SK-N-SH treated with all-trans-retinoic acid at 6 μM for 48 hours (cell line): ENCODE measurements around the gene RIMOC1.

Source experiments
- ATAC-seq: fragments of 200-7000 bp; cut with Tn5 transposase; 3 replicates; pipeline ENCODE4 v1.9.1; 2020; ENCODE audit warnings: mild to moderate bottlenecking, moderate library complexity
- BACH2 ChIP-seq: fragments of 250-450 bp; sonication (Bioruptor Pico); IDR thresholded peaks from 2 replicates; pipeline ENCODE4 v1.9.0; 2021; ENCODE audit warnings: mild to moderate bottlenecking, borderline replicate concordance
- CREB5 ChIP-seq: fragments of 250-450 bp; sonication (Bioruptor Pico); IDR thresholded peaks from 2 replicates; pipeline ENCODE4 v1.5.1; 2020; ENCODE audit warnings: low read depth, mild to moderate bottlenecking, moderate library complexity
- CSDC2 ChIP-seq: fragments of 250-450 bp; sonication (Bioruptor Pico); IDR thresholded peaks from 2 replicates; pipeline ENCODE4 v1.5.0; 2020; ENCODE audit warnings: mild to moderate bottlenecking, moderate library complexity
- CSRNP3 ChIP-seq: fragments of 250-450 bp; sonication (Bioruptor Pico); IDR thresholded peaks from 2 replicates; pipeline ENCODE4 v1.5.1; 2021; ENCODE audit warnings: mild to moderate bottlenecking, moderate library complexity
- ESRRG ChIP-seq: fragments of 250-450 bp; sonication (Bioruptor Pico); IDR thresholded peaks from 2 replicates; pipeline ENCODE4 v1.6.1; 2021; ENCODE audit warnings: mild to moderate bottlenecking
- ISL1 ChIP-seq: fragments of 250-450 bp; sonication (Bioruptor Pico); IDR thresholded peaks from 2 replicates; pipeline ENCODE4 v2.1.2; 2022; ENCODE audit warnings: mild to moderate bottlenecking, moderate library complexity
- OSR1 ChIP-seq: fragments of 250-450 bp; sonication (Bioruptor Pico); IDR thresholded peaks from 2 replicates; pipeline ENCODE4 v1.8.0; 2022; ENCODE audit warnings: moderate library complexity, mild to moderate bottlenecking, inconsistent platforms
- PPARA ChIP-seq: fragments of 250-450 bp; sonication (Bioruptor Pico); IDR thresholded peaks from 2 replicates; pipeline ENCODE4 v1.5.0; 2020; ENCODE audit warnings: mild to moderate bottlenecking, borderline replicate concordance
- RARB ChIP-seq: fragments of 250-450 bp; sonication (Bioruptor Pico); IDR thresholded peaks from 2 replicates; pipeline ENCODE4 v1.8.0; 2021; ENCODE audit warnings: mild to moderate bottlenecking, moderate library complexity
- SNAI2 ChIP-seq: fragments of 250-450 bp; sonication (Bioruptor Pico); IDR thresholded peaks from 2 replicates; pipeline ENCODE4 v1.5.0; 2020; ENCODE audit warnings: mild to moderate bottlenecking, moderate library complexity
- TCF4 ChIP-seq: fragments of 250-450 bp; sonication (Bioruptor Pico); IDR thresholded peaks from 2 replicates; pipeline ENCODE4 v1.8.0; 2021; ENCODE audit warnings: mild to moderate bottlenecking, moderate library complexity, borderline replicate concordance
- TOX ChIP-seq: fragments of 250-450 bp; sonication (Bioruptor Pico); IDR thresholded peaks from 2 replicates; pipeline ENCODE4 v1.8.0; 2021; ENCODE audit warnings: mild to moderate bottlenecking, moderate library complexity, borderline replicate concordance
- TSHZ2 ChIP-seq: fragments of 250-450 bp; sonication (Bioruptor Pico); IDR thresholded peaks from 2 replicates; pipeline ENCODE4 v1.5.0; 2020; ENCODE audit warnings: mild to moderate bottlenecking, moderate library complexity
- ZC3H10 ChIP-seq: fragments of 250-450 bp; sonication (Bioruptor Pico); IDR thresholded peaks from 2 replicates; pipeline ENCODE4 v1.5.1; 2021; ENCODE audit warnings: mild to moderate bottlenecking, moderate library complexity
- ZFP3 ChIP-seq: fragments of 250-450 bp; sonication (Bioruptor Pico); IDR thresholded peaks from 2 replicates; pipeline ENCODE4 v1.5.0; 2020; ENCODE audit warnings: mild to moderate bottlenecking, moderate library complexity
- ZFP30 ChIP-seq: fragments of 450-650 bp; formaldehyde crosslinking; IDR thresholded peaks from 2 replicates; pipeline ENCODE4 v1.5.0; 2022; ENCODE audit warnings: mild to moderate bottlenecking, moderate library complexity
- ZNF565 ChIP-seq: fragments of 450-650 bp; formaldehyde crosslinking; conservative IDR thresholded peaks from 2 replicates; pipeline ENCODE4 v1.5.0; 2020; ENCODE audit warnings: low read depth, mild to moderate bottlenecking, moderate library complexity
- ZNF8 ChIP-seq: fragments of 450-650 bp; formaldehyde crosslinking; IDR thresholded peaks from 2 replicates; pipeline ENCODE4 v1.5.0; 2020; ENCODE audit warnings: mild to moderate bottlenecking, moderate library complexity

Gene RIMOC1

GRCh38 chr5:41925555-41925951 is 21.4 kb downstream of the RIMOC1 start:
- ATAC-seq = no peak; the same call in 2 of the 3 replicates
- no peak for TF ChIP-seq ZNF565
- no peak for TF ChIP-seq BACH2 (CRISPR knock-in tag)
- no peak for TF ChIP-seq CSRNP3 (CRISPR knock-in tag)
- no peak for TF ChIP-seq ZFP30
- TF ChIP-seq OSR1 (CRISPR knock-in tag) = no peak
- TF ChIP-seq CREB5 = no peak
- TF ChIP-seq CSDC2 (CRISPR knock-in tag) = no peak
- TF ChIP-seq ISL1 = no peak

- ATAC-seq = no peak
- no peak for TF ChIP-seq TSHZ2 (CRISPR knock-in tag)
Measured at GRCh38 chr5:41927604-41928003, 23.5 kb downstream of the RIMOC1 start.

GRCh38 chr5:41929035-41929434 is 24.9 kb downstream of the RIMOC1 start:
- no peak for ATAC-seq
- TF ChIP-seq ZNF565 = no peak
- TF ChIP-seq CSDC2 (CRISPR knock-in tag) = no peak
- no peak for TF ChIP-seq PPARA (CRISPR knock-in tag)
- TF ChIP-seq CREB5 = no peak
- no peak for TF ChIP-seq ZNF8 (CRISPR knock-in tag)
- no peak for TF ChIP-seq TCF4 (CRISPR knock-in tag)
- TF ChIP-seq TSHZ2 (CRISPR knock-in tag) = no peak
- no peak for TF ChIP-seq ZFP3
- TF ChIP-seq ESRRG = no peak
- no peak for TF ChIP-seq SNAI2 (CRISPR knock-in tag)
- TF ChIP-seq ZC3H10 = no peak
- TF ChIP-seq ZFP30 = no peak
- no peak for TF ChIP-seq RARB (CRISPR knock-in tag)
- no peak for TF ChIP-seq OSR1 (CRISPR knock-in tag)
- no peak for TF ChIP-seq ISL1
- TF ChIP-seq TOX (CRISPR knock-in tag) = no peak
- TF ChIP-seq, all 23 proteins: peak for 0

GRCh38 chr5:41932770-41933169 is 28.6 kb downstream of the RIMOC1 start:
- TF ChIP-seq TOX (CRISPR knock-in tag) (no peak), ZNF8 (CRISPR knock-in tag) (no peak), TCF4 (CRISPR knock-in tag) (no peak), PPARA (CRISPR knock-in tag) (no peak)
- ATAC-seq = no peak
